ENCODE results near the gene SHLD1. TPM values are rescaled to one million over a fixed set of nuclear protein-coding genes. Genes with fewer than 3 reads are reported as not detected.
"Not testable (repeated sequence)": the region's sequence is repeated elsewhere in the genome, so short reads cannot be mapped to it uniquely, and the experiment has no call there.

The SHLD1 gene
- total RNA-seq, 1 experiment from 2014 or later = 2.4 TPM

- no peaks in the 10 kb centered on the region for H3K36me3 ChIP-seq (ENCODE audit: control insufficient read depth in 1 of 2, insufficient read depth in 2 of 2, low read length in 2 of 2)
- no peak overlapping the region for H3K9ac ChIP-seq (ENCODE audit: low read length)
- ChIA-PET RAD21 (ENCODE audit: low non-redundant PET in 1 of 2, low total read pairs in 2 of 2, uncharacterized antibody in 2 of 2, unreplicated experiment in 2 of 2) (no interaction called here), POLR2A (no interaction called here), CTCF (interaction anchor here (1.1 kb wide), 2 partner anchors 9 kb away, joined by 3 to 4 read pairs; no protein-coding TSS in a partner anchor)
- ATAC-seq (no peak), DNase-seq (ENCODE audit: low read depth, low spot score) (no peak)
- H3K4me3 ChIP-seq (replicated peaks in 1 of 2; ENCODE audit: low read depth in 1 of 2, low read length in 2 of 2) = no peak overlapping the region
- no peaks in the 10 kb centered on the region for H3K79me2 ChIP-seq (ENCODE audit: insufficient read depth, low read length)
- H3K9me3 ChIP-seq (ENCODE audit: control insufficient read depth in 1 of 2, insufficient read depth in 1 of 2, low read depth in 1 of 2, low read length in 2 of 2) = no peaks in the 10 kb centered on the region
- H3K9me2 ChIP-seq (ENCODE audit: insufficient read depth) = no peaks in the 10 kb centered on the region
- H2AFZ ChIP-seq (ENCODE audit: low read depth, low read length, poor library complexity, severe bottlenecking) = no peak overlapping the region
- BruUV-seq (replicated peaks) = no TSS peak
- intact Hi-C loops (cut with micrococcal nuclease) = no loop called here
- TF ChIP-seq TCF7L2 (IDR thresholded peaks at IDR 0.05; ENCODE audit: borderline replicate concordance, extremely low read depth, insufficient read depth, insufficient read length) (no peak), REST (IDR thresholded peaks at IDR 0.05; ENCODE audit: low read depth) (no peak), YY1 (IDR thresholded peaks at IDR 0.05; ENCODE audit: extremely low read depth, insufficient replicate concordance, low read depth, low read length) (no peak), EGR1 (IDR thresholded peaks at IDR 0.05; ENCODE audit: low read depth) (no peak), ZNF274 (IDR thresholded peaks at IDR 0.05; ENCODE audit: low read depth, low read length) (no peak), SIN3A (IDR thresholded peaks at IDR 0.05; ENCODE audit: low read depth) (no peak), ELF1 (IDR thresholded peaks at IDR 0.05; ENCODE audit: borderline replicate concordance, low read depth) (no peak), EZH2 (IDR thresholded peaks at IDR 0.05) (no peak), EZH2phosphoT487 (IDR thresholded peaks at IDR 0.05; ENCODE audit: borderline replicate concordance) (no peak), SP1 (IDR thresholded peaks at IDR 0.05; ENCODE audit: low read depth) (no peak)
- H3K27me3 ChIP-seq (ENCODE audit: insufficient read depth, low read length) = no peaks in the 10 kb centered on the region
- no peak overlapping the region for H3K4me2 ChIP-seq (ENCODE audit: low read length)
- no peaks in the 10 kb centered on the region for H3K4me1 ChIP-seq (ENCODE audit: control insufficient read depth in 1 of 2, insufficient read depth in 2 of 2, low read length in 2 of 2)
- no peak overlapping the region for H3K27ac ChIP-seq (ENCODE audit: low read depth, low read length)
- no peaks in the 10 kb centered on the region for H4K20me1 ChIP-seq (ENCODE audit: insufficient read depth)
Measured at GRCh38 chr20:5797843-5798462, 47.8 kb downstream of the SHLD1 start.

- H3K79me2 ChIP-seq (ENCODE audit: insufficient read depth, low read length); H3K9me3 ChIP-seq (ENCODE audit: control insufficient read depth in 1 of 2, insufficient read depth in 1 of 2, low read depth in 1 of 2, low read length in 2 of 2); ATAC-seq; H3K9me2 ChIP-seq (ENCODE audit: insufficient read depth); H3K36me3 ChIP-seq (ENCODE audit: control insufficient read depth in 1 of 2, insufficient read depth in 2 of 2, low read length in 2 of 2); H3K27ac ChIP-seq (ENCODE audit: low read depth, low read length); H3K27me3 ChIP-seq (ENCODE audit: insufficient read depth, low read length); H3K9ac ChIP-seq (ENCODE audit: low read length); POLR2A ChIA-PET; BruUV-seq (replicated peaks); H3K4me2 ChIP-seq (ENCODE audit: low read length); RAD21 ChIA-PET (ENCODE audit: low non-redundant PET in 1 of 2, low total read pairs in 2 of 2, uncharacterized antibody in 2 of 2, unreplicated experiment in 2 of 2); H2AFZ ChIP-seq (ENCODE audit: low read depth, low read length, poor library complexity, severe bottlenecking); H3K4me3 ChIP-seq (replicated peaks in 1 of 2; ENCODE audit: low read depth in 1 of 2, low read length in 2 of 2); H4K20me1 ChIP-seq (ENCODE audit: insufficient read depth); CTCF ChIA-PET; DNase-seq (ENCODE audit: low read depth, low spot score): not testable (repeated sequence)
- peaks cover 6 to 11% of the 10 kb centered on the region in 2 experiments; a peak in 2 of 4 replicates for H3K4me1 ChIP-seq (ENCODE audit: control insufficient read depth in 1 of 2, insufficient read depth in 2 of 2, low read length in 2 of 2)
- intact Hi-C loops (cut with micrococcal nuclease) = loop anchor here (10.0 kb wide), 1 partner anchor 131 kb away; no protein-coding TSS in a partner anchor
Measured at GRCh38 chr20:5803754-5804303, 53.6 kb downstream of the SHLD1 start.

All from HCT116 (cell line).